GM12865 (cell line): Measurements from ENCODE around the gene MERTK.
"Not testable (repeated sequence)": the region's sequence is repeated elsewhere in the genome, so short reads cannot be mapped to it uniquely, and the experiment has no call there.

Source experiments
- DNase-seq: peaks from one replicate; pipeline ENCODE4 v3.0.0; 2010; ENCODE audit warnings: low read depth
- H3K4me3 ChIP-seq: 2 replicates; pipeline ENCODE4 v1.5.1; 2011; ENCODE audit warnings: mild to moderate bottlenecking, low read depth, low read length, control low read depth
- TF ChIP-seq, protein P1 (sequence below): IDR thresholded peaks from 2 replicates; pipeline ENCODE4 v1.5.1; 2011; ENCODE audit warnings: low read length, control low read depth, low read depth, inconsistent platforms; ENCODE audit not compliant: insufficient read depth; ENCODE audit errors: missing control alignments

MERTK gene

DNA sequence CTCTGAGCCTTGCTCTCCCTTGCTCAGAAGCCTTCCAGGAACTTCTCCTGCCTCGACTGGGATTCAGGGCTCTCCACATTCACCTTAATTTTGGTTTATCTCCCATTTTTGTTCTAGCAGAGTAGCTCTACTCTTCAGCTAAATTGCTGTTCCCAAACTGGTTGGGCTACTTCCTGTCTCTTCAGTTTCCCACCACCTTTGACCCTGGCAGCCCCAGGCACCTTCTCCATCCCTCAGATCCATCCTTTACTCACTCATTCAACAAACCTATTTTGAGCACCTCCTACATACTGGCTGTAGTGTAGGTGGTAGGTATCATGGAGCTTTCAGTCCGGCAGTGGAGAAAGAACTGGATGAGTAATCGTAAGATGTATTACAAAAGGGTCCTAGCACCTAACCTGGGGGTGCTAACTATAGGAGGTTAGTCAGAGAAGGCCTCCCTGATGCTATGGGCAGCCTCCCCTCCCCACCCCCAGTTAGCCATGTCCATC, 26.3 kb downstream of the MERTK start:
- no peak overlapping the region for H3K4me3 ChIP-seq
- TF ChIP-seq, protein P1, sequence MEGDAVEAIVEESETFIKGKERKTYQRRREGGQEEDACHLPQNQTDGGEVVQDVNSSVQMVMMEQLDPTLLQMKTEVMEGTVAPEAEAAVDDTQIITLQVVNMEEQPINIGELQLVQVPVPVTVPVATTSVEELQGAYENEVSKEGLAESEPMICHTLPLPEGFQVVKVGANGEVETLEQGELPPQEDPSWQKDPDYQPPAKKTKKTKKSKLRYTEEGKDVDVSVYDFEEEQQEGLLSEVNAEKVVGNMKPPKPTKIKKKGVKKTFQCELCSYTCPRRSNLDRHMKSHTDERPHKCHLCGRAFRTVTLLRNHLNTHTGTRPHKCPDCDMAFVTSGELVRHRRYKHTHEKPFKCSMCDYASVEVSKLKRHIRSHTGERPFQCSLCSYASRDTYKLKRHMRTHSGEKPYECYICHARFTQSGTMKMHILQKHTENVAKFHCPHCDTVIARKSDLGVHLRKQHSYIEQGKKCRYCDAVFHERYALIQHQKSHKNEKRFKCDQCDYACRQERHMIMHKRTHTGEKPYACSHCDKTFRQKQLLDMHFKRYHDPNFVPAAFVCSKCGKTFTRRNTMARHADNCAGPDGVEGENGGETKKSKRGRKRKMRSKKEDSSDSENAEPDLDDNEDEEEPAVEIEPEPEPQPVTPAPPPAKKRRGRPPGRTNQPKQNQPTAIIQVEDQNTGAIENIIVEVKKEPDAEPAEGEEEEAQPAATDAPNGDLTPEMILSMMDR, result no peak
- DNase-seq, result no peak

GRCh38 chr2:111927723-111928122, 29.3 kb downstream of the MERTK start:
- TF ChIP-seq, protein P1, result no peak
- DNase-seq, result no peak
- no peak overlapping the region for H3K4me3 ChIP-seq

DNA sequence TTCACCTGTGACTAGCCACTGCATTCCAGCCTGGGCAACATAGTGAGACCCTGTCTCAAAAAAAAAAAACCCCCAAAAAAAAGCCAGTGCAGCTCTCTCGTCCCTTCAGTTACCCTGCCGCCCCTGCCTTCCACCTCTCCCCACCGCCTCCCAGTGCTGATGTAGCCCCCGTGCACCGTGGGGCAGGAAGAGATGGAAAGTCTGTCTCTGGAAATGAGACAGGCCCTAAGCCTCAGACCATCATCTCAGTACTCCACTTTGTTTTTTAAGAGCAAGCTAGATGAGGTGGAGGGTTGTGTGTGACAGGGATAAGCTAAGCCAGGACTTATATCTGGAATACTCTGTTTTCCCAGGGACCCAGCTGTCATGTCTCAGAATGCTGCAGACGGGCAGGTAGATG, 32.0 kb downstream of the MERTK start:
- TF ChIP-seq, protein P1, result no peak
- no peak overlapping the region for H3K4me3 ChIP-seq
- DNase-seq, result no peak

- TF ChIP-seq, protein P1, result no peak
- DNase-seq, result peak; percentile 53
- H3K4me3 ChIP-seq, result no peak overlapping the region
Measured at GRCh38 chr2:111930875-111931274, 32.5 kb downstream of the MERTK start.

DNA sequence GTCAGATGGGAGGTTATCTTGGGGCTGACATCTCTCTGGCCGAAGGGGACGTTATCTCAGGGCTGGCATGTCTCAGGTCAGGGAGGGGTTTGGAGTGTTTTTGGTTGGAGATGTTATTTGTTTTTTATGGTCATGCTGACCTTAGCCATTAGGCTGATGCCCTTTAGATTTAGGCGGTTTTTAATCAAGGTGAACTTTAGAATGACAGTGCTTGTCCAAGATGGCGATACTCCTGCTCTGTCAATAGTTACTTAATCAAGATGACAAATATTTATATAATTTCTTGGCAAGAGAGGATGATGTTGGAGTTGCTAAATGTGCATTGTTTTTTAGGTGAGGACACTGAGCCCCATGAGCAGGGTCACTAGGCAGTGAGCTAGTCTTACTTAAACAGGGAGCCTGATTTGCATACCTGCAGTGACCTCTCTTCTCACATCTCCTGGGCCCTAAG, 34.5 kb downstream of the MERTK start:
- DNase-seq, result no peak
- TF ChIP-seq, protein P1, result no peak
- no peak overlapping the region for H3K4me3 ChIP-seq

- not testable (repeated sequence) for DNase-seq, H3K4me3 ChIP-seq
Measured at GRCh38 chr2:111933900-111934299, 35.5 kb downstream of the MERTK start.

- TF ChIP-seq, protein P1, result no peak
- no peak overlapping the region for H3K4me3 ChIP-seq
- DNase-seq, result no peak
Measured at GRCh38 chr2:111936881-111937280, 38.5 kb downstream of the MERTK start.
